Osteocyte (in vitro differentiated cells): ENCODE measurements around the gene PSMA6. TPM values are rescaled to one million over a fixed set of nuclear protein-coding genes. Genes with fewer than 3 reads are reported as not detected.

Experiments used
- DNase-seq: peaks from one replicate; pipeline ENCODE4 v3.0.0; 2021; ENCODE audit warnings: mixed read lengths; ENCODE audit not compliant: unreplicated experiment; ENCODE audit errors: extremely low spot score
- H3K27ac Mint-ChIP-seq: one replicate; pipeline ENCODE4 v1.8.0; 2021; ENCODE audit warnings: mild to moderate bottlenecking, mixed read lengths; ENCODE audit not compliant: unreplicated experiment
- H3K27me3 Mint-ChIP-seq: one replicate; pipeline ENCODE4 v1.8.0; 2021; ENCODE audit warnings: mixed read lengths; ENCODE audit not compliant: unreplicated experiment
- H3K36me3 Mint-ChIP-seq: one replicate; pipeline ENCODE4 v1.8.0; 2021; ENCODE audit warnings: mixed read lengths; ENCODE audit not compliant: unreplicated experiment
- H3K4me1 Mint-ChIP-seq: one replicate; pipeline ENCODE4 v1.8.0; 2021; ENCODE audit warnings: mixed read lengths; ENCODE audit not compliant: unreplicated experiment
- H3K4me3 Mint-ChIP-seq: one replicate; pipeline ENCODE4 v1.8.0; 2021; ENCODE audit warnings: mild to moderate bottlenecking, moderate library complexity, mixed read lengths; ENCODE audit not compliant: unreplicated experiment
- H3K9me3 Mint-ChIP-seq: one replicate; pipeline ENCODE4 v1.8.0; 2021; ENCODE audit warnings: mixed read lengths; ENCODE audit not compliant: unreplicated experiment
- total RNA-seq: library from RNA; stranded (reverse); gene quantifications from 2 replicates; pipeline ENCODE4 v1.2.1, GENCODE V29; 2021
- TF ChIP-seq, protein P1 (sequence below): fragments of 200-600 bp; sonication (generic); IDR thresholded peaks from 2 replicates; pipeline ENCODE4 v1.5.0; 2021; ENCODE audit warnings: antibody characterized with exemption, mild to moderate bottlenecking, moderate library complexity

Gene PSMA6
- total RNA-seq, 1 donor from 2014 or later: 146 TPM

GRCh38 chr14:35365130-35366055, 73.2 kb downstream of the PSMA6 start:
- Mint-ChIP-seq H3K4me1 (peaks cover 65% of the 10 kb centered on the region), H3K36me3 (no peaks in the 10 kb centered on the region), H3K27ac (peak overlapping the region; percentile 77), H3K4me3 (no peak overlapping the region), H3K27me3 (no peaks in the 10 kb centered on the region), H3K9me3 (no peaks in the 10 kb centered on the region)
- DNase-seq: no peak
- TF ChIP-seq, protein P1, sequence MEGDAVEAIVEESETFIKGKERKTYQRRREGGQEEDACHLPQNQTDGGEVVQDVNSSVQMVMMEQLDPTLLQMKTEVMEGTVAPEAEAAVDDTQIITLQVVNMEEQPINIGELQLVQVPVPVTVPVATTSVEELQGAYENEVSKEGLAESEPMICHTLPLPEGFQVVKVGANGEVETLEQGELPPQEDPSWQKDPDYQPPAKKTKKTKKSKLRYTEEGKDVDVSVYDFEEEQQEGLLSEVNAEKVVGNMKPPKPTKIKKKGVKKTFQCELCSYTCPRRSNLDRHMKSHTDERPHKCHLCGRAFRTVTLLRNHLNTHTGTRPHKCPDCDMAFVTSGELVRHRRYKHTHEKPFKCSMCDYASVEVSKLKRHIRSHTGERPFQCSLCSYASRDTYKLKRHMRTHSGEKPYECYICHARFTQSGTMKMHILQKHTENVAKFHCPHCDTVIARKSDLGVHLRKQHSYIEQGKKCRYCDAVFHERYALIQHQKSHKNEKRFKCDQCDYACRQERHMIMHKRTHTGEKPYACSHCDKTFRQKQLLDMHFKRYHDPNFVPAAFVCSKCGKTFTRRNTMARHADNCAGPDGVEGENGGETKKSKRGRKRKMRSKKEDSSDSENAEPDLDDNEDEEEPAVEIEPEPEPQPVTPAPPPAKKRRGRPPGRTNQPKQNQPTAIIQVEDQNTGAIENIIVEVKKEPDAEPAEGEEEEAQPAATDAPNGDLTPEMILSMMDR: no peak

- no peak for DNase-seq
- TF ChIP-seq, protein P1: no peak
These were observed 73.9 kb downstream of the PSMA6 start for GRCh38 chr14:35366056-35366451.

DNA sequence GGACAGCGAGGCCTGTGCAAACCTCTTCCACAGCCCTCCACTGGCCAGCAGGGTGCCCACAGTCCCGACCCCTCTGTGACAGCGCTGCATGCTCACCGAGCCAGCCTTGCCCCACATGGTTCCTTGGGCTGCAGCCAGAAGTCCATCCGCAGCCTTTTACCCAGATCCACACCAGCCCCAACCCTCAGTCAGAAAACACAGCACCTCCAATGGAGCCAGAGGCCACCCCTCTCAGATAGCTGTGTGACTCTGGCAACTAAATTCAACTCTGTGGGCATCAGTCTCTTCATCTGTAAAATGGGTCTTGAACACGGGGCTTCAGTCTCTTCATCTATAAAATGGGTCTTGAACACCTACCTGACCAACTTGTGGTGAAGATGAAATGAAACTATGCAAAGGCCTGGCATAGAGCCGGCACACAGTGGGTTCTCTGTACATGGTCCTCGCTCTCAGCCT, 74.4 kb downstream of the PSMA6 start:
- no peak overlapping the region for H3K27ac Mint-ChIP-seq
- no peak overlapping the region for H3K4me3 Mint-ChIP-seq
- no peaks in the 10 kb centered on the region for H3K36me3 Mint-ChIP-seq
- H3K27me3 Mint-ChIP-seq: no peaks in the 10 kb centered on the region
- DNase-seq: no peak
- peaks cover 4% of the 10 kb centered on the region for H3K9me3 Mint-ChIP-seq
- TF ChIP-seq, protein P1: no peak
- peaks cover 66% of the 10 kb centered on the region for H3K4me1 Mint-ChIP-seq

More at GRCh38 chr14:35366056-35366451, 73.9 kb downstream of the PSMA6 start:
- Mint-ChIP-seq H3K9me3 (peaks cover 2% of the 10 kb centered on the region), H3K4me3 (no peak overlapping the region), H3K4me1 (peaks cover 66% of the 10 kb centered on the region), H3K27me3 (no peaks in the 10 kb centered on the region), H3K27ac (peak overlapping the region; percentile 77), H3K36me3 (no peaks in the 10 kb centered on the region)

DNA sequence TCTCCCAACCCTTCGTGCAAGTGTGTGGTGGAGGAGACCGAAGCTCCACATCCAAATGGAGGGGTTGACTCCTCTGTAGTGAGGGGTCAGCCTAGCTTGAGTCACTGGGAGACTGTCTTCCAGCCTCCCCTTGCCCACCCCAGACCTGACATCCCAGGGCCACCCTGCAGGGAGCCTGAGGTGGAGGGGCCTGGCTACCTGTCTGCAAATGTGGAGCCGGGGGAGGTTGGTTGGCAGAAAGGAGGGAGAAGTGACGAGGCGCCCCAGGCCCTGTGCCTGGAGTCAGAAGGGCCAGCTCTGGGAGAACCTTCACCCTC, 74.8 kb downstream of the PSMA6 start:
- TF ChIP-seq, protein P1: no peak
- Mint-ChIP-seq H3K9me3 (peaks cover 4% of the 10 kb centered on the region), H3K4me3 (no peak overlapping the region), H3K27ac (no peak overlapping the region), H3K4me1 (peaks cover 66% of the 10 kb centered on the region), H3K27me3 (no peaks in the 10 kb centered on the region), H3K36me3 (no peaks in the 10 kb centered on the region)
- no peak for DNase-seq

Other genes with a start within 250 kb of the PSMA6 start
- 68.3 and 76.5 TPM in 2 replicates for gene FAM177A1, start 246.1 kb upstream of the PSMA6 start, total RNA-seq
- gene PPP2R3C, start 170.4 kb upstream of the PSMA6 start, total RNA-seq: 33.1 and 36.9 TPM in 2 replicates
- gene PRORP, start 169.8 kb upstream of the PSMA6 start, total RNA-seq: 28.3 and 31.1 TPM in 2 replicates
- 57.2 and 58.9 TPM in 2 replicates for gene NFKBIA, start 112.4 kb downstream of the PSMA6 start, total RNA-seq
- not detected in 2 replicates for gene INSM2, start 241.8 kb downstream of the PSMA6 start, total RNA-seq